ENCODE data around the gene TBCA.

DNA sequence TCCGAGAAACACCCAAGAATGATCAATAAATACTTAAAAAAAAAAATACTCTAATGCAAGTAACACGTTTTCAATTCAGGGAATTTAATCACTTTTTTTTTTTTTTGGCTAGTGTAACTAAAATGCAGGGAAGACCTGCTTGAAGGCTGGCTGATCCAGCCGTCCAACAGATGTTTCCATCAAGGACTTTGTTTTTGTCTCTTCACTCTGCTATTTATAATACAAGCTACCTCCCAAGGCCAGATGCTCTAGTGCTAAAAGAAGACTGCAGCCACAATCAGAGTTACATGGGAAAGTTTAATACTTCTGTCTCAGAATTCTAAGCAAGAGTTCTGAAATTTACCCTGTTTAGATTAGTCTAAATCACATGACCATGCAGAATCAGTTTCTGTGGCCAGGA, 14.5 kb downstream of the TBCA start:
- TF ChIP-seq, protein P1, sequence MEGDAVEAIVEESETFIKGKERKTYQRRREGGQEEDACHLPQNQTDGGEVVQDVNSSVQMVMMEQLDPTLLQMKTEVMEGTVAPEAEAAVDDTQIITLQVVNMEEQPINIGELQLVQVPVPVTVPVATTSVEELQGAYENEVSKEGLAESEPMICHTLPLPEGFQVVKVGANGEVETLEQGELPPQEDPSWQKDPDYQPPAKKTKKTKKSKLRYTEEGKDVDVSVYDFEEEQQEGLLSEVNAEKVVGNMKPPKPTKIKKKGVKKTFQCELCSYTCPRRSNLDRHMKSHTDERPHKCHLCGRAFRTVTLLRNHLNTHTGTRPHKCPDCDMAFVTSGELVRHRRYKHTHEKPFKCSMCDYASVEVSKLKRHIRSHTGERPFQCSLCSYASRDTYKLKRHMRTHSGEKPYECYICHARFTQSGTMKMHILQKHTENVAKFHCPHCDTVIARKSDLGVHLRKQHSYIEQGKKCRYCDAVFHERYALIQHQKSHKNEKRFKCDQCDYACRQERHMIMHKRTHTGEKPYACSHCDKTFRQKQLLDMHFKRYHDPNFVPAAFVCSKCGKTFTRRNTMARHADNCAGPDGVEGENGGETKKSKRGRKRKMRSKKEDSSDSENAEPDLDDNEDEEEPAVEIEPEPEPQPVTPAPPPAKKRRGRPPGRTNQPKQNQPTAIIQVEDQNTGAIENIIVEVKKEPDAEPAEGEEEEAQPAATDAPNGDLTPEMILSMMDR (CRISPR knock-in tag; IDR thresholded peaks at IDR 0.05) = no peak
- TF ChIP-seq ATRX (CRISPR knock-in tag; IDR thresholded peaks at IDR 0.05; ENCODE audit: borderline replicate concordance) (no peak), NFYC (CRISPR knock-in tag; IDR thresholded peaks at IDR 0.05) (no peak), ZNF337 (CRISPR knock-in tag; IDR thresholded peaks at IDR 0.05; ENCODE audit: borderline replicate concordance, low read depth) (no peak), EZH2 (conservative IDR thresholded peaks at IDR 0.05; ENCODE audit: low read depth, low read length) (no peak)

Data from HepG2 (cell line).